ENCODE data around the gene TSPOAP1. TPM values are rescaled to one million over a fixed set of nuclear protein-coding genes. Genes with fewer than 3 reads are reported as not detected.

Gene TSPOAP1
- total and polyA plus RNA-seq, 3 donors from 2014 or later, result 7.2 to 13.0 (median 8.2) TPM

- H3K27ac ChIP-seq, result no peak overlapping the region
- DNase-seq, result no peak
- H3K4me1 ChIP-seq, result peaks cover 8% of the 10 kb centered on the region
- H3K27me3 ChIP-seq, result no peaks in the 10 kb centered on the region
- TF ChIP-seq POLR2A (IDR thresholded peaks at IDR 0.05), result no peak
- no peak for TF ChIP-seq CTCF (IDR thresholded peaks at IDR 0.05)
- 49 to 57% methylated on average over 16 of the region's 16 CpGs for WGBS, 2 donors
- no peaks in the 10 kb centered on the region for H3K36me3 ChIP-seq (ENCODE audit: low read depth, missing control alignments)
- no peaks in the 10 kb centered on the region for H3K9me3 ChIP-seq
- H3K4me3 ChIP-seq, result no peak overlapping the region
- intact Hi-C loops (cut with DNase I; ENCODE audit: low total_unique reads), result no loop called here
These were observed 627 bp upstream of the TSPOAP1 start for GRCh38 chr17:58329035-58329809.

DNA sequence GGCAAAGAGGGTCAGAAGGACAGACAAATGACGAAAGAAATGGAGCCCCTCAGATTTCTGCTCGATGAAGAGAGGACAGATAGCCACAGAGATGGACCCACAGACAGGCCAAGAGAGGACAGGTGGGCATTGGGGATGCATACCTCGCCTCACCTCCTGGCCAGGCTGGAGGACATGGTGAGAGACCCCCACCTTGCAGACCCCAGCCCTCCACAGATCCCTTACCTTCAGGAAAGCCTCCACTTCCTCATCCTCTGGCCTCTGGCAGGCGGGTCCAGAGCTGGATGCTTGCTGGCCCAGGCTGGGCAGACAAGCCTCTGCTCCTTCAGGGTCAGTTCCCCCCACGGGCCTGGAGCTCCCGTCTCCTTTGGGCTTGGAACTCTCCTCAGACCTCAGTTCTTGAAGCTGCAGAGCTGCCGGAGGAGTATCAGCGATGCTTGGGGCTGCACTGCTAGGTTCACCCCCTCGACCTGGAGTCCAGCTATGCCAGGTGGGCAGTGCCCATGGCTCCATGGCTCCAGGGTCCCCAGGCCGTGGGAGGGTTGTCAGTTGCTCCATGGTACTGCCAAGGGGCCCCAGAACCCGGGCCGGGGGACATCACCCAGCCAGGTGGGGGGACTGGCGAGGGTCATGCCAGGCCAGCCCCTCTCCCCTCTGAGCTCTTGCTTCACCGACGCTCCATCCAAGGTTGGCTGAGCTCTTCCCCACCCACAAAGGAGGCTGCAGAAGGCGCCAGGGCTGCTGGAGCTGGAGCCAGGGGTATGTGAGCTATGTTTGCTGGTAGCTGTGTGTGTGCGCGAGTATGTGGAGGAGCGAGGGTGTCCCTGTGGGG is 1.0 kb downstream of the TSPOAP1 start:
- H3K4me3 ChIP-seq, result no peak overlapping the region
- intact Hi-C loops (cut with DNase I; ENCODE audit: low total_unique reads), result no loop called here
- H3K36me3 ChIP-seq (ENCODE audit: low read depth, missing control alignments), result no peaks in the 10 kb centered on the region
- TF ChIP-seq POLR2A (IDR thresholded peaks at IDR 0.05), result no peak
- TF ChIP-seq CTCF (IDR thresholded peaks at IDR 0.05), result no peak
- 71 to 77% methylated on average over 2 to 19 of the region's 19 CpGs for WGBS, 2 donors
- H3K27me3 ChIP-seq, result no peaks in the 10 kb centered on the region
- no peak overlapping the region for H3K27ac ChIP-seq
- H3K4me1 ChIP-seq, result peaks cover 8% of the 10 kb centered on the region
- H3K9me3 ChIP-seq, result no peaks in the 10 kb centered on the region
- DNase-seq, result no peak

- Histone ChIP-seq H3K27ac (no peak overlapping the region), H3K4me1 (peaks cover 8% of the 10 kb centered on the region), H3K9me3 (no peaks in the 10 kb centered on the region), H3K36me3 (ENCODE audit: low read depth, missing control alignments) (no peaks in the 10 kb centered on the region), H3K27me3 (no peaks in the 10 kb centered on the region), H3K4me3 (no peak overlapping the region)
- DNase-seq, result no peak
- intact Hi-C loops (cut with DNase I; ENCODE audit: low total_unique reads), result no loop called here
- TF ChIP-seq CTCF (IDR thresholded peaks at IDR 0.05) (no peak), POLR2A (IDR thresholded peaks at IDR 0.05) (no peak)
- WGBS, 2 donors, result 89 to 90% methylated on average over 4 to 9 of the region's 9 CpGs
These were observed 1.8 kb downstream of the TSPOAP1 start for GRCh38 chr17:58326609-58327362.

DNA sequence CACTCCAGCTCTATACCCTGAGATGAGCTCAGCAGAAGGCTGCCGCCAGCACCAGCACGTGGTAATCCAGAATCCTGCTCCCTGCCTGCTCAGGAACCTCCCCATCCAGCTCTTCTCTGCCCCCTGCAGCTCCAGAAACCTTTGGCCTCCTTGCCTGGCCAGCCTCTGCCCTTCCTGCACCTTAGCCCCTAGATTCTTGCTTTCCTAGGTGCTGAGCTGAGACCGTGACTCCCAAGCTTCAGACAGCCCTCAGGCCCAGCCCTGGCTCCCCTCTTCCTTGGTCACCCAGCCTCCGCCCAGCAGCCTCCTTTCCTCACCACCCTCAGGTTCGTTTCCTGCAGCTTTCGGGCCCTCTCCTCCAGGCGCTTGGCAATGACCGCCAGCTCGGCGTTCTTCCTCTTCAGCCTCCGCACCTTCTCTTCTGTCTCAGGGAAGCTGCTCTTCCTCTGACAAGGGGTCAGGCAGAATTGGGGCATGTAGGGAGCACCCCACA is 2.6 kb downstream of the TSPOAP1 start:
- WGBS, 2 donors, result 86 to 89% methylated on average over 11 of the region's 11 CpGs
- intact Hi-C loops (cut with DNase I; ENCODE audit: low total_unique reads), result no loop called here
- peaks cover 8% of the 10 kb centered on the region for H3K4me1 ChIP-seq

More for the DNA sequence above, 2.6 kb downstream of the TSPOAP1 start:
- no peak for DNase-seq
- TF ChIP-seq POLR2A (IDR thresholded peaks at IDR 0.05) (no peak), CTCF (IDR thresholded peaks at IDR 0.05) (no peak)
- Histone ChIP-seq H3K9me3 (no peaks in the 10 kb centered on the region), H3K27ac (no peak overlapping the region), H3K27me3 (no peaks in the 10 kb centered on the region), H3K4me3 (no peak overlapping the region), H3K36me3 (ENCODE audit: low read depth, missing control alignments) (no peaks in the 10 kb centered on the region)

Measured in testis (tissue), 3 donors.